ENCODE results near the gene GSS. TPM values are rescaled to one million over a fixed set of nuclear protein-coding genes. Genes with fewer than 3 reads are reported as not detected.

Gene GSS
- total and polyA plus RNA-seq, 8 donors: 18.1 to 199 (median 43.7) TPM

- 61 to 74% (median 64%) methylated on average over 12 of the region's 12 CpGs for WGBS, 5 donors
- Histone ChIP-seq H3K9me3 (no peaks in the 10 kb centered on the region), H3K27ac (no peak overlapping the region), H3K36me3 (peaks cover 0 to 7% (median 5%) of the 10 kb centered on the region in 4 donors), H3K4me1 (peaks cover 8 to 35% (median 25%) of the 10 kb centered on the region in 4 donors), H3K4me3 (no peak overlapping the region), H3K27me3 (peaks cover 0 to 31% (median 0%) of the 10 kb centered on the region in 3 donors)
- DNase-seq: no peak
- intact Hi-C loops (cut with DNase I; ENCODE audit: low total_unique reads): no loop called here
- no peak for TF ChIP-seq CTCF (IDR thresholded peaks at IDR 0.05)
- no peak for TF ChIP-seq POLR2A (IDR thresholded peaks at IDR 0.05)
- no peak for TF ChIP-seq EP300 (IDR thresholded peaks at IDR 0.05)
- TF ChIP-seq POLR2AphosphoS5 (IDR thresholded peaks at IDR 0.05): no peak
Observed at GRCh38 chr20:34988191-34988540, 32.6 kb upstream of the GSS start.

GRCh38 chr20:34987288-34988190 lies 31.9 kb upstream of the GSS start:
- H3K27ac ChIP-seq: no peak overlapping the region
- H3K4me1 ChIP-seq: peaks cover 8 to 35% (median 25%) of the 10 kb centered on the region in 4 donors
- WGBS, 5 donors: 59 to 67% (median 65%) methylated on average over 12 to 15 of the region's 15 CpGs
- peaks cover 0 to under 1% (median 0%) of the 10 kb centered on the region in 4 donors for H3K36me3 ChIP-seq
- no peak for TF ChIP-seq CTCF (IDR thresholded peaks at IDR 0.05)
- no peak for TF ChIP-seq POLR2A (IDR thresholded peaks at IDR 0.05)
- TF ChIP-seq POLR2AphosphoS5 (IDR thresholded peaks at IDR 0.05): no peak
- no peak for TF ChIP-seq EP300 (IDR thresholded peaks at IDR 0.05)
- no peak overlapping the region for H3K4me3 ChIP-seq
- H3K9me3 ChIP-seq: no peaks in the 10 kb centered on the region
- intact Hi-C loops (cut with DNase I; ENCODE audit: low total_unique reads): no loop called here
- no peak for DNase-seq
- peaks cover 0 to 31% (median 0%) of the 10 kb centered on the region in 3 donors for H3K27me3 ChIP-seq

- H3K36me3 ChIP-seq: no peaks in the 10 kb centered on the region
- DNase-seq: no peak
- no peak overlapping the region for H3K4me3 ChIP-seq
- H3K27ac ChIP-seq: no peak overlapping the region
- peaks cover 0 to 31% (median 0%) of the 10 kb centered on the region in 3 donors for H3K27me3 ChIP-seq
- H3K9me3 ChIP-seq: no peaks in the 10 kb centered on the region
- WGBS, 5 donors: 70 to 77% (median 73%) methylated on average over 20 to 24 of the region's 24 CpGs
- H3K4me1 ChIP-seq: peaks cover 8 to 35% (median 25%) of the 10 kb centered on the region in 4 donors
- intact Hi-C loops (cut with DNase I; ENCODE audit: low total_unique reads): no loop called here
- TF ChIP-seq POLR2AphosphoS5 (IDR thresholded peaks at IDR 0.05): no peak
- TF ChIP-seq CTCF (IDR thresholded peaks at IDR 0.05): no peak
- no peak for TF ChIP-seq EP300 (IDR thresholded peaks at IDR 0.05)
Observed at GRCh38 chr20:34986311-34987287, 31.0 kb upstream of the GSS start.

Measured in stomach (tissue), 9 donors.